ENCODE results near the gene ITGAL. TPM values are rescaled to one million over a fixed set of nuclear protein-coding genes. Genes with fewer than 3 reads are reported as not detected.
A peak's percentile ranks its signal among the peaks of the same experiment; 100 is the strongest.

ITGAL gene
- total and polyA plus RNA-seq, 2 of the 13 experiments (the other 11 are each of a cell fraction or from before 2014, with no cell fraction given): 0.86 to 1.2 TPM

- no peak for TF ChIP-seq HOXA9 (CRISPR knock-in tag; IDR thresholded peaks at IDR 0.05; ENCODE audit: borderline replicate concordance)
- no peak for TF ChIP-seq ZGPAT (CRISPR knock-in tag; IDR thresholded peaks at IDR 0.05)
- 0 out of 2 replicates have a peak, but pooled peaks have one; percentile 17 for TF ChIP-seq ZBTB39 (CRISPR knock-in tag; IDR thresholded peaks at IDR 0.05)
- TF ChIP-seq NONO (IDR thresholded peaks at IDR 0.05): no peak
- 0 out of 2 replicates have a peak, but pooled peaks have one; percentile 31 for TF ChIP-seq NONO (CRISPR knock-in tag; conservative IDR thresholded peaks at IDR 0.05)
- no peak for TF ChIP-seq ZHX1 (CRISPR knock-in tag; IDR thresholded peaks at IDR 0.05; ENCODE audit: low read depth)
Measured at GRCh38 chr16:30533146-30533522, 60.6 kb downstream of the ITGAL start (continued).
